HG03354 (cell line): Measurements from ENCODE around the gene FBN2.

ENCODE experiments used
- ATAC-seq: cut with Tn5 transposase; IDR thresholded peaks from one replicate; pipeline ENCODE4 v1.9.1; 2021; ENCODE audit warnings: mild to moderate bottlenecking; ENCODE audit not compliant: unreplicated experiment, poor library complexity, severe bottlenecking

The FBN2 gene

GRCh38 chr5:128538000-128538249, at the start of gene FBN2:
FBN2 (minus strand) TSS chr5:128538245; CDS start chr5:128537603, 642 bp downstream.
- no peak for ATAC-seq

GRCh38 chr5:128587275-128587674, 49.2 kb upstream of the FBN2 start:
- no peak for ATAC-seq

GRCh38 chr5:128586848-128587247, 48.8 kb upstream of the FBN2 start:
- no peak for ATAC-seq

DNA sequence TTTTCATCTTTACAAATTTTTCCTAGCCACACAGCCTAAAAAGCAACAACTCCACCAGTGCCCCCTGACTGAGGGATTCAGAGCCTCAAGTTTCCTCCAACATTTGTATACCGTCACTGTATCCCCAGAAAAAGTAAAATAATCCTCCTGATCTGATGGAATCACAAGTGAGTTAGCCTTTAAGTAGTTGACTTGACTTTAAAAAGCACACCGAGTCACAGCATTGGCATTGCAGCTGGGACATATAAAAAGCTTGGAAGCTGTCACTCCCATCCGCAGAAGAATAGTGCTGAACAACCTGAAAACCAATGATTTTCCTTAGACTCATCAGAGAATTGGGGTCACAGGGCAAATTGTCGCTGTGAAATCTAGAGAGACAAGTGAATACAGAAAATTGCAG, 41.6 kb upstream of the FBN2 start:
- ATAC-seq = no peak

- ATAC-seq = no peak
These were observed 41.0 kb upstream of the FBN2 start for GRCh38 chr5:128579093-128579492.

DNA sequence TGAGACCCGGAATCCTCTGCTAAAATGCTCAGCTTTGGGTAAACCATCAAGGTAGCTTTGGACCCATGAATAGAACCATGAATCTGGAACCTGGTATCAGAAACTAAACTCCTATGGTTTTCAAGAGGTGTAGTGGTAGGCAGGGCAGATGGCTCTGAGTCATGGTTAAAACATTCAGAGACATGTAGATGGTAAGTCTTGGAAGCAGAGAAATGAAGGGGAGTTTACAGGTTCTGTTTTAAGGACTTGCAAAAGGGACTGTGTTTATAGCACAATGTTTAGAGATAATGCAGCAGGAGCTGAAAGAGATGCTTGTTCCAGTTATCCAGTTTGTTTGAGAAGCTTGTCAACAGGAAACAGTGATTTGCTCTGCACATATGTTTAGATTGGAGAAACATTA, 36.0 kb upstream of the FBN2 start:
- ATAC-seq = no peak

DNA sequence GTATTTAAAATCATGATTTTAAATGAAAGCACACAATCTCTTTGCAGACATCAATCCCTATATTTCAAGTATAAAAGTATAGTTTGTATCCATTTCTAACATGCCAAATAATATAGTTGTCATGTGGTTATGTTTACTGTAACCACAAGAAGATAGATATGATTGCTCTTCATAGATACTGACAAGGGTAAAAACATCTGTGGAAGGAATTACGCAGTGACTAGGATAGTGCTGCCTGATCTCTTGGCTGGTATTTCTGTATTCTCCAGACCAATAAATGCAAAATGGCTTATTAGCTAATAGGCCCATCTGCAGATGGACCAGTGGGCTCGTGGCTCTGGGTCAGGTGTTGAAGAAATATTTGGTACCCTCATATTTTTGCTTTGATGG, 34.9 kb upstream of the FBN2 start:
- no peak for ATAC-seq

- no peak for ATAC-seq
These were observed 34.2 kb upstream of the FBN2 start for GRCh38 chr5:128572051-128572929.

DNA sequence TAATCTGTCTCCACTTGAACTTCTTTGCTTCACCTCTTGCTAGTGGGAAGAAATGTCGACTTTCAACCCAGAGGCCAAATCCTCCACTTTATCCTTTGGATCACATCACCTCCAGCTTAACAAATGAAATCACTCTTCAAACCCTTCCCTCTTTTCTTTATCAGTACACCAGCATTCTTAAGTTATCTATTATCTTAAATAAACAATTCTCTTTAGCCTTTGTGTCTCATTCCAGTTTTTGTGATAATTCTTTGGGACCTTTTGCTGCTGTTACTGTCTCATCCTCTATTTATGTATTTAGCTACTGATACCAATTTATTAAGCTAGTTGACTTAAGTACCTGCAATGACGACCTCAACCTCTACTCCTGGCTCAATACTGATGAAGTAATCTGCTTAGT, 28.1 kb upstream of the FBN2 start:
- no peak for ATAC-seq

DNA sequence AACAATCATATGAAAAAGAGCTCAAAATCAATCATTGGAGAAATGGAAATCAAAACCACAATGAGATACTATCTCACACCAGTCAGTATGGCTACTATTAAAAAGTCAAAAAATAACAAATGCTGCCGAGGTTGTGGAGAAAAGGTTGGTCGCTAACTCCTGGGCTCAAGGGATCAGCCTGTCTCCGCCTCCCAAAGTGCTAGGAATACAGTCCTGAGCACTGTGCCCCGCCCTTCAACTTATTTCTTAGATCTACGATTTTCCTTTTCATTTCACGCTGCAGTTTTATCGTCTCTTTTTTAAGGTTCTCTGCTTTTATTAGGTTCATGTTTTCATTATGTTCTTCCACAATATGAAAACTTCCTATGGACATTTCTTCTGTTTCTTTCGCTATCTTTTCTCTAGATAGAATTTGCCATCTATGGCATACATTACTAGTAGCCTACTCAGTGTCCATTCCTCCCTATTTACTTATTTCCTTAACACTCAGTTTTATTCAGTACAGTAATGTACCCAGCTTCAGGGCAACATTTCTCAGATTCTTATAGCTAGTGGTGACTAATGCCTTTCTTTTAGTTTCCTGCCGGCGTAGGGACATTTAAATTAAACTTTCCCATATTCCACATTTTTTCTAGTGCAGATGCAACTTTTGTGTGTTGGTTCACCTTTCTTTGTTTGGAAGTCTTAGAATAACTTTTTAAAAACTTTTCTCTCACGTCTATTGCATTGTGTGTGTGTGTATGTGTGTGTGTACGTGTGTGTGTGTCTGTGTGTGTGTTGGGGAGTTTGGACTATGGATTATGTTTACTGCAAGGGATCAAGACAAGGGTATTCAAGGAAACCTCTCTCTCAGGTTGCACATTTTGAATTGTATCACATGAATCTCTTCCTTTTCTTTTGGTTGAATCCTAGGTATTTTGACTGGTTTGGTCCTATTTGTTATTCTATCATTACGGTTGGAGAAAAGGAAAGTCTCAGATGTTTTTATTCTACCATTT, 21.6 kb upstream of the FBN2 start:
- ATAC-seq = no peak

- no peak for ATAC-seq
These were observed 15.7 kb upstream of the FBN2 start for GRCh38 chr5:128553747-128554146.

DNA sequence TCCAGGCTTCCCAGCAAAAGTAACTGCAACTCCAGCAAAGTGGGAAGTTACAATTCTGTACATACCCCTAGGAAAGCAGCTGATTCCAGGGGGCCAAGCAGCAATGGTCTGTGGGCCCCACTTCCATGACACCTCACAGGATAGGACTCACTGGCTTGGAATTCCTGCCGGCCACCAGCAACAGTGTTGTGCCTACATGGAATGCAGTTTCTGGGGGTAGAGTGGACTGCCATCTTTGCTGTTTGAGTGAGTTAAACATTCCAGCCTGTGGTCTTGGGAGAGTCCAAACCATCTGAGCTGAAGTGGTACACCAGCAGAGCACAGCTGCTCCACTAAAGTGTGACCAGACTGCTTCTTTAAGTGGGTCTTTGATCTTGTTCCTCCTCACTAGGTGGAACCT, 13.4 kb upstream of the FBN2 start:
- no peak for ATAC-seq

DNA sequence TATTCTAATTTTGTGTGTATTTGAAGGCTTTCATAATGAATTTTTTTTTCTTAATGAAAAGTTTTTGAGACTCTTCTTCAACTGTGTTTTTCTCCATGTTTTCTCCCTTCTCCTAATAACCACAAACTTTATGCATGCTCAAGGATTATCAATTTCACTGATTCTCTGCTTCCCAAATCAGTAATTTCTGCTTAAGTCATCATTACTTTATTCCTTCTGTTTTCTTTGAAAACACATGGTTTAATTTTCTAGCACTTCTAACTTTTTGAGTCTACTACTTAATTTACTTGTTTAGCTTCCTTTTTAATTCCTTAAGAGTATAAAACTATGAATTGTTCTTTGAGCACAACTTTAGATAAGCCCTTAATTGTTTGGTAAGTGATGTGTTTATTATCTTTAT, 11.5 kb upstream of the FBN2 start:
- ATAC-seq = no peak

GRCh38 chr5:128546658-128547281, 8.7 kb upstream of the FBN2 start:
- ATAC-seq = no peak

DNA sequence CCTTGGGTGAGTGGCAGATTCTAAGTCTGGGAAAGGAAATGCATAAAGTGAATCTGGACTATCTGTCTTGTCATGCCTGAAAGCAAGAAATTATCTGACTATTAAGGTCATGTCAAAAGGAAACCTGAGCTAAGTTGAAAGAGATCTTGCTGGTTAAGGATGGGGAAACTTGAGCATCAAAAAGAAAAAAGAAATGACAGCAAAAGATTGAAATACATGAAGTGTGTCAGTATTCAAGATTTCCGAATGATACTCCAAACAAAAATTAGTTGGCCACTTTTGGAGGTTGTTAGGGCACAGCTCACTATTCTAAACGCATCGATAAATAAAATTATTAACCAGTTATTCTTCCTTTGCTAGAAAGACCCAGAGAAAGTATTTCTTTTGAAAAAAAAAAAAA, 3.3 kb upstream of the FBN2 start:
- ATAC-seq = no peak

DNA sequence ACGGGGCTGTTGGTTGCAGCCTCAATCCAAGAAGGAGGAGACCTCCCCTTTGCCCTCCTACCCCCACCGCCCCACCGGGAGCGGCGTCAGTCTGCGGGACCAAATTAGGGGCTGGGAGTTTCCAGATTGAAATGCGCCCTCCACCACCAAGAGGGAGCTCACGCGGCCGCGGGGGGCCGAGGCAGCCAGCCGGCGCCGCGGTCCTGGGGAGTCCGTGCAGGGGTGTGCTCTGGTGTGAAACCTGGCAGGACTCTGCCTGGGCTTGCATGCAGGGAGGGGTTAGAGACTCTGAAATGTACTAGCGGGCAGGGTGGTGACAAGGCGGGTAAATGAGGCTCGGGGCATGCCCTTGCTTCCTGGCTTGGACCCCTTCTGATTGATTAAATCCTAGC, 989 bp upstream of the FBN2 start:
- no peak for ATAC-seq

GRCh38 chr5:128538250-128539037, 399 bp upstream of the FBN2 start:
- ATAC-seq = peak; percentile 32

DNA sequence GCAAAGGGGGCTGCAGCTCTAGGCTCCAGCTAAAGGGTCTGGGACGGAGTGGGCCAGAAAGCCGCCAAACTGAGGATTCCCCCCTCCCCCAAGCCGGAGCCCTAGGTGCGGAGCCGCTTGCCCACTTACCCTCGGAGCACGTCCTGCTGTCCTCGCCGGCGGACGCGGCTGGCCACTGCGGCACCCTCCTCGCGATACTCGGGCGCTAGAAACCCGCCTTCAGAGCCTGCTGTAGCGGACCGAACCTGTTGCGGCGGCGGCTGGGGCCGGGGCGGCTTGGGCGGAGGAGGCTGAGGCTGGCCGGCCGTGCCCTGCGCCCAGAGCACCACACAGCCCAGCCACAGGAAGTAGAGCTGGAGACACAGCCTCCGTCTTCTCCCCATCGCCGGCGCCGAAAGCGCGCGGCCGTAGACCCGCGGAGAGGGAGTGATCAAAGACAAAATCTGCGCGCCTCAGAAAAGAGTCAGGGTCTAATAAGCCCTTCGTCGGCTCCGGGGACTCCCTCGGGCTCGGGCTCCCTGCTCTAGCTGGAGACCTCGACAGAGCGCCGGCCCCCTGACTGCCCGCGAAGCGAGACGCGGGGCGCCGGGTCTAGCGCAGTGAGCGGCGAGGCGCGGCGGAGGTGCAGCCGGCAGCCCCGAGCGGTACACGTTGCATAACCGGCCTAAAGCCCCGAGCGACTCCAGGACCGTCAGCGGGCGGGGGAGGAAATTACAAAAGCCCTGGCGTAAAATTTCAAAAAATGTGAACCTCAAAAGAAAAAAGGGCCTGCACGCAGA, 635 bp downstream of the FBN2 start:
- ATAC-seq = peak; percentile 53
